Measurements from ENCODE around the gene CHST3. TPM values are rescaled to one million over a fixed set of nuclear protein-coding genes. Genes with fewer than 3 reads are reported as not detected.

CHST3 gene
- polyA plus RNA-seq, 3 donors = 2.6 to 21.8 (median 6.3) TPM

DNA sequence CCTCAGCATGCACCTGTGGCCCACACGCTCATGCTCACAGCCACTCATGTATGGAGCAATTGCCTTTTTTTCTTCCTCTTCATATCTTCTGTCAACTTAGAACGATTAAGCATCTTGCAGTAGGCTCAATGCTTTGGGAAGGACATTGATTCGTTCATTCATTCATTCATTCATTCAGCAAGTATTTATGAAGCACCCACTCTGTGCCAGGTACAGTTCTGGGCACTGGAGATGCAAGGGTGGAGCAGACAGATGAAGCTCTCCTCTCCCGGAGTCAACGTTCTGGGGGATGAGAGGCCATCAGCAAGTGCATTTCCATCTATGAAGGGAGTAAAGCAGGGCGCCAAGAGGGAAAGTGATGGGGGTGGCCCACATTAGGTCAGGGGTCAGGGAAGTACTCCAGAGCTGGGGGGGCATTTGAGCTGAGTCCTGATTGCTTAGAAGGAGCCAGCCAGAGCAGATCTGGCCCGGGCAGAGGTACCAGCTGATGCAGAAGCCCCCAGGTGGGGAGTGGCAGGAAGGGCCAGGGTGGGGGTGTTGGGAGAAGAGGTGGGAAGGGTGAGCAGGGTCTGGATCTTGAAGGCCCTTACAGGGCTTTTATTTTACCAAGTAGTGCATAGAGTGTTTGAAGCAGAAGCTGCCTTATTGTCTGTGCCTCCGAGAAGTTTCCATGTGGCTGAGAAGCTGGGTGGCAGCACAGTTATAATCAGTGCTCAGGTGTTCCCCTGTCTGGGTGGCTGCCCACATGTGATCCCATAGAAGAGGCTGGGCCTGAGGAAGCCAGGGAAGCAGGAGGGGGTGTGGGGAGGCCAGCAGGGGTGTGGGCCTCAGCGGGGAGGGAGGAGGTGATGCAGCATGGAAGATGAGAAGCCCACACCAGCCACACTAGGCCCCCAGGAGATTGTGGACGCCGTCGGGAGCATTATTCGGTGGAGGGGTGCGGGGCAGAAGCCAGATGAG, 36.2 kb downstream of the CHST3 start:
- H3K27ac ChIP-seq (ENCODE audit: low read depth, low read length) = no peak overlapping the region
- WGBS, 3 donors = 62 to 78% (median 77%) methylated on average over 14 of the region's 14 CpGs

GRCh38 chr10:72001033-72001395, 36.8 kb downstream of the CHST3 start:
- 45 to 81% (median 68%) methylated on average over 4 of the region's 4 CpGs for WGBS, 3 donors
- no peak overlapping the region for H3K27ac ChIP-seq (ENCODE audit: low read depth, low read length)

GRCh38 chr10:72002354-72003295, 38.4 kb downstream of the CHST3 start:
- WGBS, 3 donors = 72 to 85% (median 80%) methylated on average over 8 of the region's 8 CpGs
- H3K27ac ChIP-seq (ENCODE audit: low read depth, low read length) = no peak overlapping the region

DNA sequence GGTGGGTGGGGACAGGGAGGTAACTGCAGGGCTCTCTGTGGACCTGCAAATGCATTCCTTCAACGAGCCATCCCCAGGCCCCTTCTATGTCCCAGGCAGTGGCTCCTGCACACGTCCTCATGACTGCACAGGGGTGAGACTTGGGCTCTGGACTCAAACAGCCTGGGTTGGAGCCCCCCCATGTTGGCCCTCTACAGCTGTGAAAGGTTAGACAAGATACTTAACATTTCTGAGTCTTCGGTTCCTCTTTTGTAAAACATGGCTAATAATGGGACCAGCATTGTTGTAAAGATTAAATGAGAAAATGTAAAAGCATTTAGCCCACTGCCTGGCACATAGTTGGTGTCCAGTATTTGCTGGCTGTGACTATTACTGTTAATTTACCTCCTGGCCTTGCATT, 41.8 kb downstream of the CHST3 start:
- no peak overlapping the region for H3K27ac ChIP-seq (ENCODE audit: low read depth, low read length)
- 76 to 89% (median 83%) methylated on average over 3 of the region's 3 CpGs for WGBS, 3 donors

GRCh38 chr10:72007246-72007892, 43.2 kb downstream of the CHST3 start:
- 82 to 92% (median 88%) methylated on average over 45 to 59 of the region's 59 CpGs for WGBS, 3 donors

GRCh38 chr10:72008096-72008981, 44.1 kb downstream of the CHST3 start:
- no peak overlapping the region for H3K27ac ChIP-seq (ENCODE audit: low read depth, low read length)
- 85 to 91% (median 85%) methylated on average over 52 to 58 of the region's 58 CpGs for WGBS, 3 donors

More at GRCh38 chr10:72007246-72007892, 43.2 kb downstream of the CHST3 start:
- H3K27ac ChIP-seq (ENCODE audit: low read depth, low read length) = no peak overlapping the region

GRCh38 chr10:72009051-72009424, 44.8 kb downstream of the CHST3 start:
- 41 to 69% (median 46%) methylated on average over 9 of the region's 9 CpGs for WGBS, 3 donors
- H3K27ac ChIP-seq (ENCODE audit: low read depth, low read length) = no peak overlapping the region

GRCh38 chr10:72009425-72010081, 45.4 kb downstream of the CHST3 start:
- peak overlapping the region; percentile 62 for H3K27ac ChIP-seq (ENCODE audit: low read depth, low read length)
- WGBS, 3 donors = 23 to 44% (median 31%) methylated on average over 12 of the region's 12 CpGs

DNA sequence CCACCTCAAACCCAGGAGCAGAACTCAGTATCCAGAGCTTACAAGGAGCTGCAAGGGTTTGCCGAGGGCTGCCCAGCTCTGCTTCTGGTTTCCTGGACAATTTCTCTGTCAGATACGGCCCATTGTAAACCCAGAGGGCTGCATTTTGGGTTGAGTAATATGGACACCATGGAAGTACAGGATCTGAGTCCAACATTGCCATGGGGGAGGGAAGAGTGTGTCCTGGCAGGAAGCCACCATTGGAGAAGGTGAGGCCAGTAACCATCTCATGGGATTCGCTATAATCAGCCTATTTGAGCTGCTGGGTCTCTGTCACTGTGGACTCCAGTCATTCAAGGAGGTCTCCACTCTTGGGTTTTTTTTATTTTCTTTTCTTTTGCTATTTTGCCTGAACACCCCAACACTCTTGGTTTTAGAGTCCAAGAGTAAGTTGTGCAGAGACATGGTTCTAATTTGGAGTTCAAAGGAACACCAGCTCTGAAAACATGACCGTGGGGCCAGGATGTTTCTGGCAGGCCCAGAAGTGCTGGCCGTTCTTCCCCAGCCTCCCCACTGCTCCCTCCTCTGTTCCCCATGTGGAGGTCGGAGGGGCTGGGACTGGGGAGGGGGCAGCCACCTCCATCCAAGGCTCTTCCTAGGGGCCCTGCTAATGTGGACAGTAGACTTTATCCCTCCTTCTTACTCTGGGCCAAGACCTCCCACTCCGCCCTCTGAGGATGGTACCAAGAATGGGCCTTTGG, 46.2 kb downstream of the CHST3 start:
- H3K27ac ChIP-seq (ENCODE audit: low read depth, low read length) = peak overlapping the region; percentile 62
- 63 to 87% (median 70%) methylated on average over 7 of the region's 7 CpGs for WGBS, 3 donors

DNA sequence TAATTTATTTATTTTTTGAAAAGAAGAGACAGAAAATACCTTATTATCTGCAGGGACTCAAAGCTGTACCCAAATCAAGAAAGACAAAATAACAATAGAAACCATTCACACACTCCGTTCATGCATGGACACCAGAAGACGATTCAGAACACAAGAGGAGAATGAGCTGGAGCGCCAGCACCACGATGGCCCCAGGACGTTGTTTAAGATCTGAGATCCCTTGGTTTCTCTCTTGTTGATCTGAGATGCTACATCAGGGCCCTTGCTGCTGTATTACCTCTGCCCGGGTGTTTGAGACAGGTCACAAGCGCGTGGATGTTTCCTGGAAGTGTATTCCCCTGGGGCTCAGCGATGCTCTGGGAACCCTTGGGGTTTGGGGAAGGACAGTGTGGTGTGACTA, 46.8 kb downstream of the CHST3 start:
- WGBS, 3 donors = 92 to 97% (median 96%) methylated on average over 9 of the region's 9 CpGs
- H3K27ac ChIP-seq (ENCODE audit: low read depth, low read length) = no peak overlapping the region

GRCh38 chr10:72011468-72011867, 47.3 kb downstream of the CHST3 start:
- no peak overlapping the region for H3K27ac ChIP-seq (ENCODE audit: low read depth, low read length)
- 86 to 96% (median 94%) methylated on average over 8 of the region's 8 CpGs for WGBS, 3 donors

DNA sequence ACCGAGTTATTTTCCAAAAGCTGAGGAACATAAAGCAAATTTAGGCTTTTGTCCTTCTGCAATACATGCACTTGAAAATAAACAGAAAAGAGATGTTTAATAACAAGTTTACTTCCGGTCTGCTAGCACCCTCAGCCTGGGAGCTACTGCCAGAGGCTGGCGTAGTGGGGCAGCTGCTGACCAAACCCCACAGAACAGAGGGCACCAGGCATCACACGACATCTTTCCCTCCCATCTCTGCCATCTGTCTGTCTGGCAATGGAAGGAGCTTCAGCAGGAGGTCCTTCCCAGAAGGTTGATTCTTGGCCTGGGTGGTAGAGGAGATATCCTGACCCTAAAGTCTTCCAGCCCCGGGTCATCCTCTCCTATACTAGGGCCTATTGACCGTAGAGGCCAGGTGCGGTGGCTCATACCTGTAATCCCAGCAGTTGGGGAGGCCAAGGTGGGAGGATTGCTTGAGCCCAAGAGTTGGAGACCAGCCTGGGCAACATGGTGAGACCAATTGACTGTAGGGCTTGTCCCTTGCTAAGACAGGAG, 47.8 kb downstream of the CHST3 start:
- WGBS, 3 donors = 91 to 92% (median 91%) methylated on average over 7 of the region's 7 CpGs
- H3K27ac ChIP-seq (ENCODE audit: low read depth, low read length) = no peak overlapping the region

- H3K27ac ChIP-seq (ENCODE audit: low read depth, low read length) = no peak overlapping the region
These were observed 48.6 kb downstream of the CHST3 start for GRCh38 chr10:72012796-72013195.

DNA sequence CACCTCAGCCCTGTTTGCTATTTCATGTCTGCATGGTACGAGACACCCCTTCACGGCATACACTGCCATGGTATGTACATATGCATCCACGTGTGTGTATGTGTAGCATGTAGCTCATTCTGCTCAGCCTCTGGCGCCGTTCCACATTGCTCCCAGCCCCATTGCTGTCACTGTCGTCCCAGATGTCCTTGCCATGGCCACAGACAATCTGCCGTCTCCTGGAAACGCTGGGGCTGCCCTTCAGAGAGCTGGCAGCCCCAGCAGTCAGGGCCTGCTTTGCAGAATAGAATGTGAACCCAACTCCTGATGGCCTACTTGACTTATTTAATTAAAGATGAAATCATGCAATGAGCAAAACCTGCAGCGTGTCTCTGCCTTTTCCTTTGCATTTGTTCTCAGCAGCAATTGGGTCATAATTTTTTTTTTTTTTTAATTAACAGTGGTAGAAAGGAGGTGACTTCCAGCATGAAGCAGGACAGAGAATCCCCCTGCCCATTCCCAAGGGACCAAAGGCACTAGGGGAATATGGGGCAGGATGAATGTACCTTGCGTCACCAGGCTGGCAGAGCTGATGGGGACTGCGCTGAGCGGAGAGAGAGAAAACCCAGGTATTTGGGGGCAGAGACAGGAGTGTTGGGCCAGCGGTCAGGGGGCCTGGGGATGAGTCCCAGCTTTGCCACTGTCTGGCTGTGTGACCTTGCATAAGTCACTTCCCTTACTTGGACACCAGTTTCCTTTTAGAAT, 49.2 kb downstream of the CHST3 start:
- whole genome bisulfite sequencing, 3 donors = 83 to 90% (median 87%) methylated on average over 13 of the region's 13 CpGs
- no peak overlapping the region for H3K27ac ChIP-seq (ENCODE audit: low read depth, low read length)

More at GRCh38 chr10:72012796-72013195, 48.6 kb downstream of the CHST3 start:
- 76 to 93% (median 86%) methylated on average over 7 of the region's 7 CpGs for WGBS, 3 donors

GRCh38 chr10:72014197-72014596, 50.0 kb downstream of the CHST3 start:
- 41 to 74% (median 74%) methylated on average over 2 of the region's 2 CpGs for WGBS, 3 donors
- no peak overlapping the region for H3K27ac ChIP-seq (ENCODE audit: low read depth, low read length)

All from adipose tissue (tissue), 3 donors.